Sciatic nerve (tissue), 2 donors: ENCODE measurements around the gene GPC1. TPM values are rescaled to one million over a fixed set of nuclear protein-coding genes. Genes with fewer than 3 reads are reported as not detected.

Experiments
- ATAC-seq: fragments of 200-7000 bp; cut with Tn5 transposase; one replicate; pipeline ENCODE4 v1.9.1; 2020; ENCODE audit warnings: mild to moderate bottlenecking, moderate library complexity
- DNase-seq: peaks from one replicate; pipeline ENCODE4 v3.0.0-alpha.2; 2020; ENCODE audit warnings: low spot score
- intact Hi-C: fragments of 100-400 bp; cut with DNase I; formaldehyde crosslinking; loops from one replicate; pipeline ENCODE4 v1.14.2; 2022
- total RNA-seq: library from RNA; stranded (reverse); fragmentation: NEBNext Ultra II Directional; extraction: Animal tissue kit (Norgen Biotek cat#: 25700); gene quantifications from one replicate; pipeline ENCODE4 v1.2.1, GENCODE V29; 2021
- donor health status: DM: no; HTN: no; CAD: no.
- donor health status: DM: no; HTN: no; CAD: no.

GPC1 gene
- total RNA-seq, 1 donor from 2014 or later: 85.4 TPM

DNA sequence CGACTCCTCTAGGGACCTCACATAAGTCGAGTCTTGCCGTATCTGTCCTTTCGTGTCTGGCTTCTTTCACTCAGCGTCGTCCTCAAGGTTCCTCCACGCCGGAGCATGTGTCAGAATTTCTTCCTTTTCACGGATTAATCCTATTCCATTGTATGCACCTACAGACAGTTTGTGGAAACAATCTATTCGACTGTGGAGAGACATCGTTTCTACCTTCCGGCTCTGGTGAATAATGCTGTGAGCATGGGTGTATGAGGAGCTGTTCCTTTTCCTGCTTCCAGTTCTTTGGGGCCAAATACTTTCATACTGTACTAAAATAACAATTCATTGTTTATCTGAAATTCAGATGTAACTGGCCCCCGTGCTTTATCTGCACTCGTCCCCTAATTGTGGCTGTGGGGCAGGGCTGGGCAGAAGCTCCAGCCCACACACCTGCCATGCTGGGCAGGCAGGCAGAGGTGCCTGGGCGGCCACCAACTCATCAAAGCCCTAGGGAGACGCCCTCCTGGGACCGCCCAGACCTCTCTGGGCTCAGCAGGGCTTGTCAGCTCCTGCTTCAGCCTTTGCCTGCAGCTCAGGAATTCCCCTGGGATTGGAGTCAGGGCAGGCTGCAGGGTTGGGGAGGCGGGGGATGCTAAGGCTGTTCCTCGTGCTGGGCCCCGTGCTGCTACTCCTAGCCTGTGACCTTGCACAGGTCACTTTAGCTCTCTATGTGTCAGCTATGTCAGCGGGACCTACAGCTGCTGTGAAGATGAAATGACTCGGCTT, 14.5 kb downstream of the GPC1 start:
- intact Hi-C loops: no loop called here
- DNase-seq (no peak), ATAC-seq (no peak)

DNA sequence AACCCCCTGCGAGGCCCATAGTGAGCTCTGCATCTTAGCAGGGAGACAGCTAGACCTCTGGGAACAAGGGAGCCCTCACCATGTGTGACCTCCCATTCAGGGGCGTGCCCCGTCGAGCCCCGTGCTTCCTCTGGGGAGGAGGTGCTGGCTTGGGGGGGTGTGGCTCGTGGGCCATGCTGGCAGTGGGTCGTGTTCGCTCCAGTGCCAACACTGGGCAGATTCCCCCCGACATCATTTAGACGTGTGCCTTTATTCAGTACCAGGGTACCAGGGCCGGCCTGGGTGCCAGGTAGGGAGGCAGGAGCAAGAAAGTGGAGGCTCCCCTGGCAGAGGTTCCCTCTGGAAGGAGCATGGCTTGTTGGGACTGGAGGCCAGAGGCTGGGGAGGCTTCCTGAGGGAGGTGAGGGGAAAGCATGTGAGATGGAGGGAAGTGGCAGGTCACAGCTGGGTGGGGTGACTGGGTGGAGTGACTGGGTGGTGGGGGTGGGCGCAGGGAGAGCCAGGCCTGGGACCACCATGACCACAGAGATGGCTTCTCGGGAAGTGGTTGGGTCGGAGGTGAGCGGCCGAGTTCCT, 15.2 kb downstream of the GPC1 start:
- intact Hi-C loops: no loop called here
- ATAC-seq (no peak), DNase-seq (no peak)

DNA sequence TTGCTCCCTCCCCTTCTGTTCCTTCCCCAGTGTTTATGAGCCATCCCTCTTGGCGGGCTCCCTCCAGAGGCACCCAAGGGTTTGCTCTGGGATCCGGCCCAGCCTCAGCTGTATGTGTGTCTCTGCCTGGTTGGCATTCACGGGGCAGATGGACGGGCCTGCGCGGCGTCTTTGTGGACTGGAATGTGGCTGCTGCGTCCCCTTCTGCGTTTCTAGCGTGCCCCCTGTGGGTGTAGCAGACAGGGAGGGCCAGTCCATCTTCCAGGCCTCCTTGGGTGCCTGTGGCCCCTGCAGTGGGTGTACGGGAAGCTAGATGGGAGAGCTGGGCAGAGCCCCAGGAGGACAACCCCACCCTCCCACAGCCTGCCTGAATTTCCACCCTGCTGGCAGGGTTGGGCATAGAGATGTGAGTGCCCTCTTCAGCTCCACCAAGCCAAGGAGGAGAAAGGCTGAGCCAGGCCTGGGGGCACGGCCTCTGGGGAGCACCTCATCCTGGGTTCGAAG, 15.7 kb downstream of the GPC1 start:
- no peak for ATAC-seq
- DNase-seq: no peak
- intact Hi-C loops: no loop called here

DNA sequence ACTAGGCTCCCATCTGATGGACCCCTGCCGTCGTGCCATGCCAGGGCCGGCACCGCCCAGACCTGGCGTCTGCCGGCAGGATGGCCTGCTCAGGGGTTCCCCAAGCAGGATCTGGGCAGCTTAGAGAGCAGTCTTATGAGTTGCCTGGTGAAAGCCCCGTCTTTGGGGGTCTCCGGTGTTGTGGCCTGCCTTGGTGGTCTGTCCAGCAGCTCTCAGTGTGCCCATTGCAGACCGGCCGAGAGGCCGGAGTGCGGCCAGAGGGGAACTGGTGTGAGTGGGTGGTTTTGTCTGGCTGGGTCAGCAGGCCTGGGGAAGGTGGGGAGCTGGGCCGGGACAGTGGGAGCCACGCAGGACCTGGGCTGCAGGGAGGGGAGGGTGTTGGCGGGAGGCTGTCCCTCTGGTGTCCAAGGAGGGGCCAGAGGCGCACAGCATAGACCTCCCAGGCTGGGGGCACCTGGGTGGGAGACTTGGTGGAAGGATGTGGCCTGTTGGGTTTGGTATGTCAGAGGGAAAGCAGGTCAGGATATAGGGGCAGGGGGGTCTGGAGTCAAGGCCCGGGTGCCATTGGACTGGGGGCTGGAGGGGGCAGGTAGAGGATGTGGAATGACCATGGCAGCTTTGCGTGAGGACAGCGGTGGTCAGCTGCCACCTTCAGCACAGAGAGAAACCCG, 16.5 kb downstream of the GPC1 start:
- intact Hi-C loops: no loop called here
- ATAC-seq (peak; percentile 2), DNase-seq (no peak)

DNA sequence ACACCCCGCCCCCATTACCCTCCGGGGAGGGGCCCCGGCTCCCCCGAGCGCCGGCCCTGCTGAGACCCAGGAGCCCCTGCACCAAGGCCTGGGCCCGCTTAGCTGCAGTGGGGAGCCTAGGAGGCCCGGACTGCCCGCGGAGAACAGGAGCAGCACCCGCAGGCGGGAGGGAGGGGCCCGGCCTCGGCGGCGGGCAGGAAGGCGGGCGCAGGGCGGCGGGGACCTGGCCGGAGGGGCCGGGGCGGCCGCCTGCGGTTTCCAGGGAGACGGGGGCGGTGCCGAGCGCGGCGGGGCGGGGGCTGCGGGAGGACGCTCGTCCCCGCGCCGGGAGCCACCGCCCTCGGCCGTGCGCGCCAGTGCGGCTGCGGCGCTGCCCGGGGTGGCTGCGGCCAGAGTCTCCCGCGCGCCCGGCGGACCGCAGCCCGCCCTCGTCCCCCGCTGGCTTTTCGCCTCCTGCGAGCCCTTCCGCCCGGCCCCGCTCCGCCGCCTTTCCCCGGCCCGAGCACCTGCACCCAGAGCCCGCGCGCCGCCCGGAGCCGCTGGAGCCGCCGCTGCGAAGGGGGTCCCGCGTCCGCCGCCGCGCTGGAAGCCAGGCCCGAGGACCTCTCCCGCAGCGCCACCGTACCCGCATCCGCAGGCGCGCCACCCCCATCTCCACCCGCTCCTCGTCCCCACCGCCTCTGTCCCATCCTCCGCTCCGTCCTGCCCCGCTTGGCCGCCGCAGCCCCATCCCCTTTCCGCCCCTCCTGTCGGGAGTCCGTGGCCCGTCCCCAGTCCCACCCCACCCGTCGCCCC, 17.2 kb downstream of the GPC1 start:
- ATAC-seq: peak; percentile 67
- peak; percentile 85 for DNase-seq
- intact Hi-C loops: no loop called here

DNA sequence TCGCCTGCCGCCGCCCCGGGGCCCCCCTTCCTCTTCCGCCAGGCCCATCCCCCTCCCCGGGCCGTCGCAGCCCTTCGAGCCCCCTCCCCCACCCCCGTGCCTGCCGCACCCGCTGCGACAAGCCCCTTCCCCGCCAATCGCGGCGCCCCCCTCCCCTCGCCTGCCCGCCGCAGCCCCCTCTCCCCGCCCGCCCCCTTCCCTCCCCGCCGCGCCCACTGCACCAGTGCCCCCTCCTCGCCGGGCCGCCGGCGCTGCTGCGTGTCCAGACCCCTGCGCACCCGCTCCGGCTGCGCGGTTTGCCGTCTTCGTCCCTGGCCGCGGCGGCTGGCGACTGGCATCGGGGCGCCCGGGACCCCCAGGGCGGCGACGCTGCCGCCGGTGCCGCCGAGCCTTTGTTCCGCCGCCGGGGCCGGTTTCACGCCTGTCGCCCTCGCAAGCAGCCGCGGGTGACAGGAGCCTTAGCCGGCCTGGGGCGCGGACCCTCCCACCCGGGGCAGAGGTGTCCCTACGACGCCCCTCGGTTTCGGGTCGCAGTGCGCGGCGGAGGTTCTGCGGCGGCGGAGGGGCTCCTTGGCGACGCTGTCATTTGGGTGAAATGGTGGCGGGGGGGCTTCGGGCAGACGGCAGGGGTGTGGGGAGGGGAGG, 18.1 kb downstream of the GPC1 start:
- intact Hi-C loops: no loop called here
- no peak for ATAC-seq
- DNase-seq: no peak

DNA sequence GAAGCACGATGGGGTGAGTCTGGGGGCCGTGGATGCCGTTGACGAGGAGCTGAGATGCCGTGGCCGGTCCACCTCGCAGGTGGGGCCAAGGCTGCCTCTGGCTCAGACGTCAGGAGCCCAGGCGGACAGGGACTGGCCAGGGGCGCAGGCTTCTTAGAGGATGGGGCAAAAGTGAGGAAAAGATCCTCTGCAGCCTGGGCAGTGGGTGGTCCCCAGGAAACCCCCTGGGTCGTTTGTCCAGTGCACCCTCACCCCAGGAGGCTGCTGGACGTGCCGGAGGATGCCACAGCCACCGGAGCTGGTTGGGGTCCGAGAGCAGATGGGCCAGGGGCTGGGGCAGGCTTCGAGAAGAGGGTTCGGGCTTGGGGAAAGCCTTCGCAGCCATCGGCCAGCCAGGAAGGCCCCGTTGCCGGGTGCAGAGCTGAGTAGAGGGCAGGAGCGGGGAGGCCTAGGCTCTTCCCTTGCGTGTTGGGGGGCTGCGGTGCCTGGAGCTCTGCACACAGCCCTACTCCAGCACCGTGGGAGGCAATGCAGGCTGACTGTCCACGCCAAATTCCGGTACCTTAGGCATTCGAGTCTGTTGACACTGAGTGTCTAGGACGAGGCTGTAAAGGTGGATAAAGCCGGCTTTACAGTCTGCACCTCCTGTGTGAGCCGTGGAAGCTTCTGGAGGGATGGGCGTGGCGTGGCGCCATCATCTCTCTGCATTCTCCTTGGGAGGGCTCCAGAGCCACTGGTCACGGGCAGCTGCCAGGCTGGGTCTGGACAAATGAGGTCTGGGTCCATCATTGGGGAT, 18.8 kb downstream of the GPC1 start:
- no peak for ATAC-seq
- DNase-seq: no peak
- intact Hi-C loops: no loop called here

DNA sequence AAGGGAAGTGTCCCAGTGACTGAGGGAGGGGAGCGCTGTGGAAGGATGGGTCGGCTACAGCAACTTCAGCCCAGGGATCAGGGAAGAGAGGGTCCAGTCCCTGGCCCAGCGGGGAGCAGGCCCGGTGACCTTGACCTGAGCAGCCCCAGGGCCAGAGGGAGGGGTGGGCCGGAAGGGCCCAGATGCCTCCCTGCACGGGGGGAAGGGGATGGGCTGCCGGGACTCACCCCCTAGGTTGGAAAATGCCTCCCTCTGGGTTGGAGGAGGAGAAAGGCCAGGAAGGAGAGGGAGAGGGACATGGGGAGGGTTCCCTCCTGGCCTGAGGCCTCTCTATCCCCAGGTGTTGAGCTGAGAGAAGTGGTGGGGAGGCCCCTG, 19.8 kb downstream of the GPC1 start:
- ATAC-seq: no peak
- no peak for DNase-seq
- intact Hi-C loops: no loop called here

DNA sequence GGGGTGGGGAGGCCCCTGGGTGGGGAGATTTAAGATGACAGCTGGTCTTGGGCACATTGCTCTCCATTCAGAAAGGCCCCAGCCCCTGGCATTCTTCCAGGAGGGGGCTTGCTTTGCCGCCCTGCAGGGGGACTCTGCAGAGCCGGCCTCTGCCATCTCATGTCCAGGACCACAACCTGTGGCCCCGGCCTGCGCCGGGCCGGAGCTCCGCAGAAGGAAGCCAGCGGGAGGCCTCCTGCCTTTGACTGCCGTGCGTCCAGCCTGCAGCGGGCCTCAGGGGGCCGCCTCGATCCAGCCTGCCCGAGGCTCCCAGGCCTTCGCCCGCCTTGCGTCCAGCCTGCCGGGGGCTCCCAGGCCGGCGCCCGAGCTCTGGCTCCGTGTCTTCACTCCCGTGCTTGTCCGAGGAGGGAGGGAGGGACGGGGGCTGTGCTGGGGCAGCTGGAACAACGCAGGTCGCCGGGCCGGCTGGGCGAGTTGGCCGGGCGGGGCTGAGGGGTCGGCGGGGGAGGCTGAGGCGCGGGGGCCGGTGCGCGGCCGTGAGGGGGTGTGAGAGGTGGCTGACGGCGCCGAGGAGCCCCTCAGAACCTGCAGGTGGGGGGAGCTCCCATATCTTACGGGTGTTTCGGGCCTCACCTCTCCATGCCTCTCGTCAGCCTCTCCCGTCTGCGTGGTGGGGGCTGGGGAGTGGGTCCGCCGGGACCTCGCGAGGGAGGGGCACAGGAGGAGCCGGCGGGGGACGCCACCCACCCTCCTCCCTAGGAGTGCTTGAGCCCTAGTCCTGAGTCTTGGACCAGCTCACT, 20.4 kb downstream of the GPC1 start:
- DNase-seq (no peak), ATAC-seq (no peak)
- intact Hi-C loops: no loop called here

DNA sequence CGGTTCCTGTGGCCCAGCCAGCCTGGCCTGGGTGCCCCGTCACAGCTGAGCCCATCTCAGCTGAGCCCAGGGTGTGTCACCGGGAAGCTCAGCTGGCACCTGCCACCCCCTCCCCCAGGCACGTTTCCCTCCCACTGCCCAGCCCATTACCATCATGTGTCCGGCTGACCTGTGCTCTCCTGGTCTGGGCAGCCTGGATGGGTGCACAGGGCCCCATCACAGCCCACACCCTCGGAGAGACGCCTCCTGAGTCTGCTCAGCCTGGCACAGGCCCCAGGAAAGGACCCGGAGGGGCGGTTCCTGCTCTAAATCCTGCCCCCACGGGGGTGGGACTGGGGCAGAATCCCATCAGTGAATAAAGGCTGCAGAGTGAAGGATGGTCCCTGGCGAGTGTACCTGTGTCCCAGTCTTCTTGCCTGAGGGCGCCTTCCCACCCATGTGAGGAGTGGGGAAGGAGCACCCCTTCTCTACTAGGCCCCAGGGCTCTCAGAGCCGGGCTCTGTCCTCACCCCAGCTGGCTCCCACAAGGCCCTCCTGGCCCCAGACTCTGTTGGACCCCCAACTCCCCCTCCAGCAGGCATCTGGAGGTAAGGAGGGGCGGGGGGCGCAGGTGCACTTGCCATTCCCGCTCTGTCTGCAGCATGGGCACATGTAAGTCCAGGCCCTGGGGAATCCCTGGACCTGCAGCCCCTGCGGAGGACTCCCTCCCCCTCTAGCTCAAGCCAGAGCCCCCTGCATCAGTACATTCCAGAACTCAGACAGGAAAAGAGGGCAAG, 21.2 kb downstream of the GPC1 start:
- DNase-seq: no peak
- intact Hi-C loops: no loop called here
- peak; percentile 25 for ATAC-seq

DNA sequence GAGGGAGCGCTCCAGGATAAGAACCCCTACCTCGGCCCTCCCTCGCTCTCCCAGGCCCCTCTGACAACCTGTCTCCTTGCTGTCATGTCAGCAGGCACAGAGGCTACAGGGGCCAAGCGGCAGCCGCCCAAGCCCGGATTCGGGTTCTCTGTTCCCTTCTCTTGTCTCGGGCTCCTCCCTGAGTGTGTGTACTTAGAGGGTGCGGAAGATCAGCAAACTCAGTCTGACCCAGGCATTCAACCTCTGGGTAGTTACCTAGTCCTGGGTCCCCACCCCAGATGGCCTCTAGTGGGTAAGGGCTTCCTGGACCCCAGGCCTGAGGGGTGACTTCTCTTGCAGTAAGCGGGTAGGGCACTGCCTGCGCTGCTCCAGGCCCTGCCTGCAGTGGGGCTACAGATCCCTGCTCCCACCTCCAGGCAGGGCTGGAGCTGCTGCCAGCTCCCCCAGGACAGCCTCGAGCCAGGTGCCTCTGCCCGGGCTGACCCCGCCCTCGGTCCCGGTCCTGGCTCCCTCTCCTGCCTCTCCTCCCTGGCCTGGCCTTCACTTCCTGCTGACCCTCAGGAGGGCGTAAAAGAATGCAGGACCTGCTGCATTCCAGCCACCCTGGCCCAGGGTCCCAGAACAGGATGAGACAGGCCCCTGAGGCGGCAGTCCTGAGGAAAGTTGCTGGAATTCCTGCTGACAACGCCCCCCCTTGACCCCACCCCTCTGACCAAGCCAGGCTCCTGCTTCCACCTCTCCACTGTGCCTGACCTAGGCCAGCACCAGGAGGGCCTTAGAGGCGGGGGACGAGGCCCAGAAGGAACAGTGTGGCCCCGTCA, 22.0 kb downstream of the GPC1 start:
- intact Hi-C loops: no loop called here
- ATAC-seq: no peak

DNA sequence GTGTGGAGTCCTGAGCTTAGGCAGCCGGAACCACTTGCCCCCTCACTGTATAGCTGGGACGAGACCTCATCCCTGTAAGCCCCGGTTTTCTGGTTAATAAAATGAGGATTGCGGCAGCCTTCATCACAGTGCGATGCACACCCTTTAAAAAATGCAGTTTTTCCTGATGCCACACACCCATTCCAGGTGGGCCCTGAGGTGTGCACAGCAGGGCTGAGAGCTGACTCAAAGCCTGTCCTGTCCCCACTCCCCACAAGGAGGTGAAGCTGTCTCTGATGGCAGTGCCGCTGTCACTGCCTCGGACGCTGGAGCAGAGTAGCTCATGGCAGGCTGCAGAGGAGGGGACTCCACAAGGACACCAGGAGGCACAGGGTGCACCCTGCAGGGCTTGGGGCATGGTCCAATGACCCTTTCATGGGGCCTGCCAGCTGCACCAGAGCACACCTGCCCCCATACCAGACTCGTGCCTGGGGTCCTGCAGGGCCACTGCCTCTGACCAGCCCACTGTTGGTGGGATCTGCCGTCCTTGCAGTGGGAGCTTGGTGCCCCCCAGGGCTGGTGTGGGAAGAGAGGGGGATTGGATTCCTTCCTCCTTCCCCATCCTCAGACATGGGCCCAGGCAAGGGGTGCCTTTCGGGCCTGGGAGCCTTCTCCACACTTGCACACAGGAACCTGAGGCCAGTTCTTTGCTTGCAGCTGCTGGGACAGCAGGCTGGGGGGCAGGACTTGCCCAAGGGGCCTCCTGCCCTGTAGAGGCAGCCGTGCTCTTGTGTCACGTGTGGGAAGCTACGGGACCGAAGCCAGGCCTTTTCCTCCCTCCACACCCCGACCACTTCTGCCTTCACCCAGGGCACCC, 22.8 kb downstream of the GPC1 start:
- no peak for ATAC-seq
- DNase-seq: peak; percentile 54
- intact Hi-C loops: no loop called here

More for the DNA sequence above, 22.0 kb downstream of the GPC1 start:
- peak; percentile 54 for DNase-seq

DNA sequence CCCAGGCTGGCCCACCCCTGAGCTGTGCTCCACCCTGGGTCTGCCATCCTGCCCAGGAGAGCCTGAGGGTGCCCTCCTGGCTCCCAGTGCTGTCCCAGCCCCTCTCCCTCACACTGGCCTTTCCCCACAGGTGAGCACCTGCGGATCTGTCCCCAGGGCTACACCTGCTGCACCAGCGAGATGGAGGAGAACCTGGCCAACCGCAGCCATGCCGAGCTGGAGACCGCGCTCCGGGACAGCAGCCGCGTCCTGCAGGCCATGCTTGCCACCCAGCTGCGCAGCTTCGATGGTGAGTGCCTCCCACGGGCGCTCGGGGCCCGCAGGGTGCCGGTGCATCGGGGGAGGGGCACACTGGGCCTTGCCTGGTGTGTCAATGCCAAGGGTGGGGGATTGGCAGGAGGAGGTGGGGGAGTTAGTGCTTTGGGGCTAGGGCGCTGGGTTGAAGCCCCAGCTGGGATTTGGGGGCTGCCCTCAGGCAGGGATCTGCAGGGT, 23.5 kb downstream of the GPC1 start:
- no peak for ATAC-seq
- intact Hi-C loops: no loop called here
- peak; percentile 57 for DNase-seq

DNA sequence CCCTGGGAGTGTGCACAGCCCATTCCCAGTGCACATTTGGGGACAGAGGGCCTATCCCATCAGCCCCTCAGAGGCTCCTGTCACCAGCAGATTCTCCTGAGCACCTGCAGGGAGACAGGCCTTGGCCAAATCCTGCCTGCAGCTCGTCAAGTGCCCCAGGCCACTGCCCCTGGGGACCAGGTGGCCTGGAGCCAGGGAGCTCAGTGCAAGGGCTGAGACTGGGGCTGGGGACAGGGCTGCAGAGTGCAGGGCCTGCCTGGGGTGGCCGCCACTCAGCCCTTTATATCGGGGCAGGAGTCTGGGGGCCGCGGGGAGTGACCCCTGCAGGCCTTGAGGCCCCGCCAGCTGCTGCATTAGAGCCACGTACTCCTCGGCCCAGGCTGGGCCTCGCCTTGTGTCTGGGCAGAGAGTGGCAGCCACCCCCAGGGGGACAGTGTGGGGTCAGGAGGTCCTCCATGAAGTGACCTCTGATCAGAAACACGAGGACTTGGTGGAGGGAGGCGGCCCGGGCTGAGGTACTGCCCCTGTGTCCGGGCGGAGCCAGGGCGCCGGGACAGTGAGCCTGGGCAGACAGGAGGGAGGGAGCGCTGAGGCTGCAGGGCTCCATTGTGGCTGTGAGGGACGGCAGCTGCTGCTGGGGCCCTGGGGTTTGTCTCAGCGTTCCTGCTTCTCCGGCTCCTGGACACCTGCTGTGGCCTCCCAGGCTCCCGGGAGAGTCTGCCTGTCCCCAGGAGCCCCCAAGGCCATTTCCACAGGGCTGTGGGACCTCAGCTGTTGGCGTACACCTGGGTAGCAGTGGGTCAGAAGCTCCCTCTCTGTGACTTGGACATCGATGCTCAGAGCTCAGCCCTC, 24.2 kb downstream of the GPC1 start:
- DNase-seq (no peak), ATAC-seq (no peak)
- intact Hi-C loops: no loop called here
